Amniotic epithelial cell (primary cell): Measurements from ENCODE around the gene ADAMTSL5.
"Not testable (repeated sequence)": the region's sequence is repeated elsewhere in the genome, so short reads cannot be mapped to it uniquely, and the experiment has no call there.

ENCODE experiments used
- DNase-seq: peaks from one replicate; pipeline ENCODE4 v3.0.0-alpha.2; 2010; ENCODE audit warnings: low read depth

ADAMTSL5 gene

DNA sequence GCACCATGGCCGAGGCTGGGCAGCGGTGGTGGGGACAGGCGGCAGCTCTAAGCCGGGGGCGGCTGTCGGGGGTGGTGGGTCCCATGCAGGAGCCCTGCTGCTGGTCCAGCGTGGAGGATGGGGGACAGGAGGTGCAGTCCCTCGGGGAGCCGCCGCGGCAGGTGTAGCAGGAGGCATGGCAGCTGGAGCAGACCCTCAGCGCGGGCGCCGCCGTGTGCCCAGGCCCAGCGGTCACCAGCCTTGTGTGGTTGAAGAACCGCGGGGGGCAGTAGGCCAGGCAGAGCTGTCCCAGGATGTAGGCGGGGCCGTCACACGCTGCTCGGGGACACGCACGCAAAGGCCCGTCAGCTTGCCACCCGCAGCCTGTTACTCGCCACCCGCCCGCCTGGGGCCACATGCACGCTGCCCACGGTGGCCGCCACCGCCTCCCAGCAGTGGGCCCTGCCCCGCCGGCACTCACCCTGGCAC, 30.9 kb downstream of the ADAMTSL5 start:
- DNase-seq = no peak

DNA sequence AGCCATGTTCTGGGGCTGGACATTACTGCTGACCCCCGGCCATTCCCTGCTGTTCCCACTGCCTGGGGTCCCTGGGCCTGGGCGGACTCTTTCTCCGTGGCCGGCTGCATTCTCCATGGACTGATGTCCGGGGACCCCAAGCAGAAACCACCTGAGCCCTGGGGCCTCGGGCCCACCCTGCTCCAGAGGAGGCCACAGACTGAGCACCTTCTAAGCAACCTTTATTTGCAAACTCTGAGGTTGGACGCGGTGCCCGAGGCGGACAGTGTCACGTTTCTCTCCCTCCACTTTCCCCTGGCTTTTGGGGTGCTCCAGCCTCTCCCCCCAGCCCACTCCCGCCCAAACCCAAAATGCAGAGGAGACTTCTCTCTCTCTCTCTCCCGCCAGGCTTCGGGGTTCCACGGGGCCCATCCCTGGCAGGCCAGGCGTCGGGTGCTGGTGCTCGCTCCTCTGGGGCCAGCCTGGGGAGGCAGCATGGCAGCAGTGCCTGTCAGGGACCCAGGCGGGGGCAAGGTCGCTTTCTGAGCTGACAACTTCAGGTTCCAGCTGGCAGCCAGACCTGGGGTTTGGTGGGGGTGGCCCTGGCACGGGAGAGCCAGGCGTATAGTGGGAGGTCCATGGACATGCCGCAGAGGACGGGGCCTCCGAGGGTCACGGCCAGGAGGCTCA, 31.5 kb downstream of the ADAMTSL5 start:
- no peak for DNase-seq

DNA sequence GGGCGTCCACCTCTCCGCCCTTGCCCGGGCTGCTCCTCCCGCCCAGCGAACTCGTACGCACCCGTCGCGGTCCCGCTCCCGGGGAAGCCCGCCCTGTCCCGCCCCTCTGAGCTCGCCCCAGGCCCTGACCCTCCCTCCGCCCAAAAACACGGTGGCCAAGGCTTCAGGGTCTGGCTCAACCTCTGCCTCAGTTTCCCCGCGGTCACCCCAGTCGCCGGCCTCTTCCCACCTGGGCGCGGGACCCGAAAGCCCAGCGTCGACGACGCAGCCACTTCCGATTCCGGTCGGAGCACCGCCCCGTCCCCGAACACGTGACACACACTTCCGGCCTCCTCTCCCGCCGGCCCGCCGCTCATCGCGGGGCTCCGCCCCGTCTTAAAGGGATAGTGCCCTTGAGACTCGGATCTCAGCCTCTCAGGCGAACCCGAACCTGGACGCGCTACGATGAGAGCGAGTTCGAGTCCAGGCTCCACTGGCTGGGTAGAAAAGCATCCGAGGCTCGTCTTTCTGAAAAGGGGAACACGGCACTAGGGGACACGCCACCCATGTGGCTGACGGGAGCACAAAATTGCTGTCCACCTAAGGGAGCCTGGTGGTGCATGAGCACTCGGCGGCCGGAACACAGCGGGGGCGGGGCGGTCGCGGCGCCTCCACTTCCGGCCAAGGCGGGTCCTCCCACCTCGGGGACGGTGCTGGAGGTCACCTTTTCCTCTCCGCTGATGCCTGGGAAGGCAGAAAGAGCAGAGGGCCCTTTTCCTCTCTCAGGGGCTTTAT, 33.7 kb downstream of the ADAMTSL5 start, which contains the start of gene C19orf25:
C19orf25 (minus strand) TSS at position 282 of the 774 bp plus-strand sequence. CDS start 312 bp downstream, outside the sequence.
- peak; percentile 89 for DNase-seq

DNA sequence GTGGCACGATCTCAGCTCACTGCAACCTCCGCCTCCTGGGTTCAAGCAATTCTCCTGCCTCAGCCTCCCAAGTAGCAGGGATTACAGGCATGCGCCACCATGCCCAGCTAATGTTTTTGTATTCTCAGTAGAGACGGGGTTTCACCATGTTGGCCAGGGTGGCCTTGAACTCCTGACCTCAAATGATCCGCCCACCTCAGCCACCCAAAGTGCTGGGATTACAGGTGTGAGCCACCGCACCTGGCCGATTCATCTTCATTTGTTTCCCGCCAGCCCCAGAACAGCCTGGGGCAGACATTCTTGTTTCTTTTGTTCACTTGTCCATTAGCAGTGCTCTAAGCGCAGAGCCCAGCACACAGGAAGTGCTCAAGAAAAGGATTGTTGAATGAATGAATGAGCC, 35.8 kb downstream of the ADAMTSL5 start:
- DNase-seq = not testable (repeated sequence)

DNA sequence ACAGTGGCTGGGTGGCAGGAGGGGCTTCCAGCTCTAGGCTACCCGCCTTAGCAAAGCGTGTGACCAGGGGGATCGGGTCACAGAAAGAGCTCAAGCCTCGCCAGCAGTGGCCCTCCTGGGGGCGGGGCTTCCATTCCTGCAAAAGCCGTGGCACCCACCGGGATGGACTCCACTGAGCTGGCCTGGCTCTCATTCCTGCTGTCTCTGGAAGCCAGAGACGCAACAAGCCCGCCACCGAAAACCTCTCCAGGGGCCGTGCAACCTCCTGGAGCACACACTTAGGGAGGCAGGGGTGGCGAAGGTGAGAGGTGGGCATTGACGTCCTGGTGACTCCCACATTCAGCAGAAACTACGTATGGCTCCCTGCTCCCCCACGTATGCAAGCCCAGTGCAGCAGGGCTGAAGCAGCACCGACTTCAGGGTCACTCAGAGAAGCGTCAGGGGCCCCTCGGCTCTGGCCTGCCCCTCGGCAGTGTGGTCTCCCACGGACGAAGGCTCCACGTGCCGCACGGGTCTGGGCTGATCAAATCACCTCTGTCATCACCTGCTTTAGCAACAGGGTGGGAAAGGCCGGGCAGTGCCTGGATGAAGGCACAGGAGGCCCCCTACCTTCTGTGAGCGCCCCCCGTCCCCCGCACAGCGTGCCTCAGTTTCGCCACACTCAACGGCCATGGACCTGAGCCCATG, 36.9 kb downstream of the ADAMTSL5 start:
- DNase-seq = no peak

DNA sequence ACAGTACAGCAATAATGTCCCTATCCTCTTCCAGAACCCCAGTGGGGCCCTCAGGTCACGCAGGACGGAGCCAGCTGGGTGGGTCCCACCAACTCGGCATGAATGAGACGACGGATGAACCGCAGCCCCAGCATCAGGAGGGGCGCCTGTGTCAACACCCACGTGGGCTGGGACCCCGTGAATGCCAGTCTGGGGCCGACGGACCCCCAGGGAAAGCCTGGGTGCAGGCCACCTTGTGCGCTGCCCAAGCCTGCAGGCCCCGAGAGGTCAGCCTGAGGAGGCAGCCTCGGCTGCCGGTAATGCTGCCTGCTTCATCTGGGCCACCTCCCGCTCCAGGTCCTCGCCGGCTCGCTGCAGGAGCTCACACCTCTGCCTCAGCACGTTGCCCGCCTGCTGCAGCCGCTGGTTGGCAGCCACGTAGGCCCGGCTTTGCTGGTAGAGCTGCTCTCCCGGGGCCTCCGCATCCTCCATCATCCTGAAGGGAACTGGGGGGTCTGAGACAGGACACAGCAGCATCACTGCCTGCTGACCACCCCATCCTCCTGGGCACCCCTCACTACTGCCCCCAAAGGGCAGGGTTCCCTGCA, 38.0 kb downstream of the ADAMTSL5 start:
- no peak for DNase-seq

DNA sequence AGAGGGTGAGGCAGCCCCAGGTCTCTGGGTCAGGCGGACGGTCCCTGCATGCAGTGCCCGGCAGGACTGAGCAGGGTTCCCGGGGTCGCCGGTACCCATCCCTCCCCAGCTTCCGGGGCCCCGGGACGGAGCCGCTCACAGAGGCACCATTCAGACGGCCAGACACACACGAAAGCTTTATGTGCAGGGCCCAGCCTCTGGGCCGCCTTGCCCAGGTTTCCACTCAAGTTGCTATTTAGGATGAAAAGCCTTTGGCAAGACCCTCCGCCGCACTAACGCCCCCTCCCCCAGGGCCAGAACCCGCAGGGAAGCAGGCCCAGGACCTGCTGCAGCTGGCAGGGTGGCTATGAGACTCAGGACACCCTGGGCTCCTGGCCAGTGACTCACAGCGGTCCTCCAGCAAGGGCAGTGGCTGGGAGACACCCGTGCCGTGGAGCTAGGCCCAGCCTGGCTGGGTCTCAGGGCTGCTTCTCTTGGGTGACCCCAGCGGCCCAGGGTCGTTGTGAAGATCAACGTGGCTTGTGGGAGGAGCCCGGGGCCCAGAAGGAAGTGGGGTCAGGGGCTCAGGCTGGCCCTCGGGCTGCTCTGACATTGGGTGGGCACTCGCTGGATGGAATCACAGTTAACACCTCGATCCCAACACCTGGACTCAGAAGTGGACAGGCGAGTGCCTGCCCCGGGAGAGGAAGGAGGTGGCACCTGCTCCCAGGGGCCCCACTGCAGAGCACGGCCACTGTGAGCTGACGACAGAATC, 38.6 kb downstream of the ADAMTSL5 start:
- DNase-seq = no peak

DNA sequence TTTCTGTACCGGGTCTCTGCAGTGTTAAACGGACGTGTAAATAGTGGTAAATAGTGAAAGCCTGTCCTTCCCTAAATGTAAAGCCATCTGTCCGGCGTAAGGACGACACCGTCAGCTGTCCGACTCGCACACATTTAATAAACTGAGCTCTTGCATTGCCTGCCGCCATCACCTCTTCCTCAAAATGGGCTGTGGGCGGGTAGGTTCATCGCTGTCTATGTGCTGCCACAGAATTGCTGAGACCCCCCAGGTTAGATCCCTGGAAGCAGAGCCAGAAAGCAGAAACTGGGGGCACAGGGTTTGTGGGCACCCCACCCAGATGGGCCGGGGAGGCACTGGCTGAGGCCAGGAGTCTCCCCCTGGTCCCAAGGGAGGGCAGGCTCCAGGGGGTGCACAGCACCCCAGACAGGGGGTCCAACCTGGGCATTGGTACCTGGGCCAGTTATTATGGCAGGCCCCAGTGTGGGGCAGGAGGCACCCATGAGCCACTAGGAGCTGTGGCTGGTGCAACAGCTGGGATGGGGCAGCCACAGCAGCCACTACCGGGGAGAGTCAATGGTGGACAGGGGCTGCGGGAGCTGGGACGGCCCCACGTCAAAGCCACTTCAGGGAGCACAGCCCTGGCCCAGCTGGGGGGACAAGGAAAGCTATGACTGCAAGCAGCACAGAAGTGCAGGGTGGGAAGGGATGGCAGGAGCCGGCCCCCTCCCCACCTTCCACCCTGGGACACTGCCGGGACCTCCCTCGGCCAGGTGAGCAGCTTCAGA, 39.6 kb downstream of the ADAMTSL5 start:
- DNase-seq = no peak

DNA sequence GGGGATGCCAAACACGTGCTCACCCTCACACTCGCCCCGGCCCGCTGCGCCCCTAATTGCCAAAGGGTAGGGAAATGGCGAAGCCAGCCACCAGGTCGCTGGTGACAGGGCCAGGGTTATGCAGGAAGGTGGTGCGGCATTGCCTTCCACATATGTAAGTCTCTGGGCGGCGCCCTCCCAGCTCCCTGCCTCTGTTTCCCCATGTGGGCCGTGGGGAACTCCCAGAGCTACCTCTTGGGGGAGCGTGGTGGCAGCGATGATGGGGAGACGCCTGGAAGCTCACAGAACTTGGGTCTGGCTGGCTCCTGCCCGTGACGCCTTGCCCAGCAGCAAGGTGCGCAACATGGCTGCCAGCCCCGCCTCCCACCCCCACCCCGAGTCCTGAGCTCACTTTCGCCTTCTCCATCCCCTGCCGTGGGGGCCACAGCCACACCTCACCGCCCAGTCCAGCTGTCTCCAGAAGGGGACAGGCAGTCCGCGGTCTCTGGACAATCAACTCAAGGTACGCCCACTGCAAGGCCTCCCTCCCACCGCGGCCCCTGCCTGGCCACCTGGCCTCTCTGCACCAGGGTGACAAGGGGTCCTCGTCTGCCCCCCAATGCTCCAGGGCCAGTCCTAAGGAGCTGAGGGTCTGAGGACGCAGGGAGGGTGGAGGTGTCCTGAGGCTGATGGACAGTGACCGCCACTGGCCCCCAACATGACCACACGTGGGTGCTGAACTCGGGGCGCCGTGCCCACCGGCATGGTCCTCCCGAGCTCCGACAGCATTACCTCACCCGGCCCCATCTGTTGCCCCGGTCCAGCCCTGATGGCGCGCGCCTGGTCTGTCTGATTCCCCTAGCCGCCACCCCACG, 40.4 kb downstream of the ADAMTSL5 start:
- no peak for DNase-seq

DNA sequence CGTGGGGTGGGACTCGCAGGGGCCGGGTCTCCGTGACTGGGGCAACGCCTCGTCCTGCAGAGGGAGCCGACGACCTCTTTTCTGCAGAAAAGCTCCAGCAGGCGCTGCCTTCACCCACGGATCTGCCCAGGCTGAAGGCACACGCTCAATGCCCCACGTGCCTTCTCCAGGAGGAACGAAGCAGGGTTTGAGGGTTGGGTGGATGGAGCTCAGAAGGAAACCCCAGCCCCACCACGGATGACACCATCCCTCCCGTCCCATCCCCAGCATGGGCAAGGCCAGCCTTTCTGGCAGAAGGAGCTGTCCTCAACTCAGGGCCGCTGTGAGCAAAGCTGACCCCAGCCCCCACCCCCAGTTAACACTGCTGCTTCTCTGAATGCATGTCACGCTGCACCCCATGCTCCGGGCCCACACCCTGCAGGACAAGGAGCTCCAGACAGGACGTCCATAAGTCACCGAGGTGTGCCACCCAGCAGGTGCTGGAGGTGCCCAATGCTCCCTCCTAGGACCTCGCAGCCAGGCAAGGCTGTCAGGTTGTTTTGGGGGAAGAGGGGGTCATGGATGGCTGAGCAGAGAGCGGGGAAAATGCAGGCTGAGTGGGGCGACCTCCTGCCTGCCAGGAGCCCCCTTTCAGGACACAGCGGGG, 41.2 kb downstream of the ADAMTSL5 start:
- DNase-seq = no peak

DNA sequence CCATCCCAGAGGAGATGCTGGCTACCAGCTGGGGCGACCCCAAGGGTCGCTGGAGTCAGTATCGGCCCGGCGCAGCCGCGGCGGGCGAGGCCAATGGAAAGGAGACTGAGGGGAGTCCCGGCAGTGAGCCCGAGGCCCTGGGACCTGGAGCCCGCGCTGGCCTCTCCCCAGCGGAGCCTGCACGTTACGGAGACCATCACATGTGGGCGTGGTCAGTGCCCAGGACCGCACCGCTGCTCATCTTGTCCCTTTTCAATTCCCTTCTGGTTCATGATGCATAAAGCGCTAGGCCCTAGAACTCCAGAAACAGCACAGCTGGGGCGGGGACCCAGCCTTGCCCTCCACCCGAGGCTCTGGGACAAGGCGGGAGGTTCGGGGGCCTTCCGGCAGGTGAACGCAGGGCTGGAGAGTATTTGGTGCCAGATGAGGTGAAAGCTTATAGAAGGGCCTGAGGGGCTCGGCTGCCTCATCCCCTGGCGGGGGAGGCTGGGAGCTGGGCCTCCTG, 41.8 kb downstream of the ADAMTSL5 start:
- no peak for DNase-seq

DNA sequence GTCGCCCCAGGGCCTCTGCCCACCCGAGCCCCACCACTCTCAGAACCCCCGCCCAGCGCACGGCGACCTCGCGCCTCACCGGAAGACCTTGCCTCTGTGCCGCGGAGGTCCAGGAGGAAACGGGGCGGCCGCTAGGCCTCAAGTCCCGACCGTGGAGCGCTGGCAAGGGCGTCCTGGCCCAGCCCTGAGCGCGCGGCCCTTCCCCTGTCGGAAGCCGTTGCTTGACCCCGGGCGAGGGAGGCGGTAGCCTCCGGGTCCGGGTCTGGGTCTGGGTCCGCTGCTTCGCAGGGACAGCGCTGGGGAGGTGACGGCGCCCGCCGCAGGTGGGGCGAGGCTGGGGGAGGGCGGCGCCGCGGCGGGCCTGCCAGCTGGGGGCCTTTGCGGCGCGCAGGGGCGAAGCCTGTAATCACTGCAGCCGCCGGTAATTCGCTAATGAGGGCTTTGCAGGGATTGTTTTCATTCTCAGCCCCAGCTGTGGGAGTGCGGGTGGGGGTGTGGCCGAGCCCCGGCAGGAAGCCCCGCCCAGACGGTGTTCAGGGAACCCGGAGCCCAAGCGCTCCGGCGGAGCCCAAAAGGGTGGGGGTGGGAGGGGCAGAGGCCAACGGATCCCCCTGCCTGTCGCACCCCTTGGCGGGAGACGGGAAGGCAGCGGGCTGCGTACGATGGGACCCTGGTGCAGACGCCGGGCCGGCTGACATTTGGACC, 42.4 kb downstream of the ADAMTSL5 start:
- DNase-seq = no peak

DNA sequence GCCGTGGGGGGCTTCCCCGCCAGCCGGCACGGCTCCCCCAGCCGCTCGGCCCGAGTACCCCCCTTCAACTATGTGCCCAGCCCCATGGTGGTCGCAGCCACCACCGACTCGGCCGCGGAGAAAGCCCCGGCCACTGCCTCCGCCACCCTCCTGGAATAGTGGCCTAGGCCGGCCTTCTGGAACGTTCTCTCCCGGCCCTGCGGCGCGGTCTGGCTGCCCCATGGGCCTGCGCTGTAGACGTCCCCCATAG, 42.8 kb downstream of the ADAMTSL5 start:
- DNase-seq = no peak

DNA sequence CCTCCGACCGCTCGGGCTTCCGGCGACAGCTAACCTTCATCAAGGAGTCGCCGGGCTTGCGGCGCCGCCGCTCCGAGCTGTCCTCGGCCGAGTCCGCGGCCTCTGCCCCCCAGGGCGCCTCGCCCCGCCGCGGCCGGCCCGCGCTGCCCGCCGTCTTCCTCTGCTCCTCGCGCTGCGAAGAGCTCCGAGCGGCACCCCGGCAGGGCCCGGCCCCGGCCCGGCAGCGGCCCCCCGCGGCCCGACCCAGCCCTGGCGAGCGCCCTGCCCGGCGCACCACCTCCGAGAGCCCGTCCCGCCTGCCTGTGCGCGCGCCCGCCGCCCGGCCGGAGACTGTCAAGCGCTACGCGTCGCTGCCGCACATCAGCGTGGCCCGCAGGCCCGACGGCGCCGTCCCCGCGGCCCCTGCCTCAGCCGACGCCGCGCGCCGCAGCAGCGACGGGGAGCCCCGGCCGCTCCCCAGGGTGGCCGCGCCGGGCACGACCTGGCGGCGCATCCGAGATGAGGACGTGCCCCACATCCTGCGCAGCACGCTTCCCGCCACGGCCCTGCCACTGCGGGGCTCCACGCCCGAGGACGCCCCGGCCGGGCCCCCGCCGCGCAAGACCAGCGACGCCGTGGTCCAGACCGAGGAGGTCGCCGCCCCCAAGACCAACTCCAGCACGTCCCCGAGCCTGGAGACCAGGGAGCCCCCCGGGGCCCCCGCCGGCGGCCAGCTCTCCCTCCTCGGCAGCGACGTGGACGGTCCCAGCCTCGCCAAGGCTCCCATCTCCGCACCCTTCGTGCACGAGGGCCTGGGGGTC, 43.4 kb downstream of the ADAMTSL5 start:
- no peak for DNase-seq

DNA sequence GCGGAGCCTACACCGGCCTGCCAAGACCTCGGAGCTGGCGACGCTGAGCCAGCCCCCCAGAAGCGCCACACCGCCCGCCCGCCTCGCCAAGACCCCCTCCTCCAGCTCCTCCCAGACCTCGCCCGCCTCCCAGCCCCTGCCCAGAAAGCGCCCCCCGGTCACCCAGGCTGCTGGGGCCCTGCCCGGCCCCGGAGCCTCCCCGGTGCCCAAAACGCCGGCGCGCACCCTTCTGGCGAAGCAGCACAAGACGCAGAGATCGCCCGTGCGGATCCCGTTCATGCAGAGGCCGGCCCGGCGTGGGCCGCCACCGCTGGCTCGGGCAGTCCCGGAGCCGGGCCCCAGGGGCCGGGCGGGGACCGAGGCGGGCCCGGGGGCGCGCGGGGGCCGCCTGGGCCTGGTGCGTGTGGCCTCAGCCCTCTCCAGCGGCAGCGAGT, 44.0 kb downstream of the ADAMTSL5 start:
- no peak for DNase-seq

DNA sequence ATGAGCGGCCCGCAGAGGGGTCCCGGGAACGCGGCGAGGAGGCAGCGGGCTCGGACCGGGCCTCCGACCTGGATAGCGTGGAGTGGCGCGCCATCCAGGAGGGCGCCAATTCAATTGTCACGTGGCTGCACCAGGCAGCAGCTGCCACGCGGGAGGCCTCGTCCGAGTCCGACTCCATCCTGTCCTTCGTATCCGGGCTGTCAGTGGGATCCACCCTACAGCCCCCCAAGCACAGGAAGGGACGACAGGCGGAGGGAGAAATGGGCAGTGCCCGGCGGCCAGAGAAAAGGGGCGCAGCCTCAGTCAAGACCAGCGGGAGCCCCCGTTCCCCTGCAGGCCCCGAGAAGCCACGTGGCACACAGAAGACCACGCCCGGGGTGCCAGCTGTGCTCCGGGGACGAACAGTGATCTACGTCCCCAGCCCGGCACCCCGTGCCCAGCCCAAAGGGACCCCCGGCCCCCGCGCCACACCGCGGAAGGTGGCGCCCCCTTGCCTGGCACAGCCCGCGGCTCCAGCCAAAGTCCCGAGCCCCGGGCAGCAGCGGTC, 44.5 kb downstream of the ADAMTSL5 start:
- DNase-seq = no peak

DNA sequence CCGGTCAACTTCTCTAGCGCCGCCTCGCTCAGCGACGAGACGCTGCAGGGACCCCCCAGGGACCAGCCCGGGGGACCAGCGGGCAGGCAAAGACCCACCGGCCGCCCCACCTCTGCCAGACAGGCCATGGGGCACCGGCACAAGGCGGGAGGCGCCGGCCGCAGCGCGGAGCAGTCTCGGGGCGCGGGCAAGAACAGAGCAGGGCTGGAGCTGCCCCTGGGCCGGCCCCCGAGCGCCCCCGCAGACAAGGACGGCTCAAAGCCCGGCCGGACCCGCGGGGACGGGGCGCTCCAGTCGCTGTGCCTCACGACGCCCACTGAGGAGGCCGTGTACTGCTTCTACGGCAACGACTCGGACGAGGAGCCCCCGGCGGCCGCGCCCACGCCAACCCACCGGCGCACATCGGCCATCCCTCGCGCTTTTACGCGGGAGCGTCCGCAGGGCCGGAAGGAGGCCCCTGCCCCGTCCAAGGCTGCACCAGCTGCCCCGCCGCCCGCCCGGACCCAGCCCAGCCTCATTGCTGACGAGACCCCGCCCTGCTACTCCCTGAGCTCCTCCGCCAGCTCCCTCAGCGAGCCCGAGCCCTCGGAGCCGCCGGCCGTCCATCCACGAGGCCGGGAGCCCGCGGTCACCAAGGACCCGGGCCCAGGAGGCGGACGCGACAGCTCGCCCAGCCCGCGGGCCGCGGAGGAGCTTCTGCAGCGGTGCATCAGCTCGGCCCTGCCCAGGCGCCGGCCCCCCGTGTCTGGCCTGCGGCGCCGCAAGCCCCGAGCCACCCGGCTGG, 45.1 kb downstream of the ADAMTSL5 start:
- DNase-seq = no peak
